Measurements from ENCODE around the gene SLIT1.
A peak's percentile ranks its signal among the peaks of the same experiment; 100 is the strongest.
"Not testable (repeated sequence)": the region's sequence is repeated elsewhere in the genome, so short reads cannot be mapped to it uniquely, and the experiment has no call there.

Gene SLIT1

DNA sequence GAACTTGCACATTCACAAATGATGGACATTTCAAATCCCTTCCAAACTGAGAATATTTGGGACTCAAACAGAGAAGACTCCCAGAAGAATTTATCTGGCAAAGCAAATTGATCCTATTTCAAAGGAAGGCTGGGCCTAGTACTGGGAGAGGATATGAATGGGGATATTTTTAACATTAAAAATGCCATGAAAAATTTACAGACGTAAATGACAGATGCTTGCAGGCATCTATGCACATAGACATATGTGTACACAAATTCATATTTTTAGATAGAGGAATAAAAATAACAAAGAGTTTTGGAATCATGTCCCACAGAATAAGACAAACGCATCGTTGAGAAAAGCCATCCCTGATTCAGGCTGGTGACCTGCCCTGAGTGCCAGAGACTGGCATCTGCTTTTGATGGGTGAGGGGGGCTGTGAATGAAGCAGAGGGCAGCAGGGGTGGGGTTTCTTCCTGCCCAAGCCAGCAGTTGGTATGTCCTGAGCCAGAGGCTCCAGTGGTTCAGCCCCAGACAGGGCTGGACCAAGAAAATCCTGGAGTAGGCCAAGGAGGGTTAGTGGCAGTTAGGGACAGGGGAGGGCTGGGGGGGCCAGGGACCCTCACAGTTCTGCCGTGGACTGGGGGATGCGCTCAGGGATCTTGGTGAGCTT is 138.5 kb downstream of the SLIT1 start:
- DNase-seq (ENCODE audit: low read depth, low spot score) = no peak

DNA sequence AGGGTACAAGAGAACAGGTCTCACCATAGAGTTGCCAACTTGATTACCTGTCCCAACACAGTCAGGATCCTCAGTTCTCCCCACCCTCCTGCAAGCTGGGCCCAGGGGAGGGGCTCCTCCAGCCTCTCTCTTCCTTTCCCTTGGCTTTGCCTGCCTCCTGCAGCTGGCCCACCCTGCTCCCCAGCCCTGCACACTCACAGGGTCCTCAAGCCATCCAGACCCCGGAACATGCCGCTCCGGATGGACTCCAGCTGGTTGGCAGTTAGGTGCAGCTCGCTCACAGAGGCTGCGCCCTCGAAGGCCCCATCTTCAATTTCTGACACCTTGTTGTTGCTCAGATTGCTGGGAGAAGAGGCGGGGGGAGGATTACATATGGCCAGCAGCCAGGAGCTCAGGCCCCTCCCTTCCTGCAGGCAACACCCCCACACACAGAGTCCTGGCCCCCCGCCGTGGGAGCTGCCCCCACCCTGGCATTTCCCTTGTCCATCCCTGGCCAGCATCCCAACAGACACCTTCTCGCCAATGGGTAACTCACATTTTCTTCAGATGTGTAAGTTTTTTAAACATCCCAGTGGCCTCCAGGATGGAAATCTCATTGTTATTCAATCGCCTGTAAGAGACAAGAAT is 139.2 kb downstream of the SLIT1 start:
- DNase-seq (ENCODE audit: low read depth, low spot score) = no peak

DNA sequence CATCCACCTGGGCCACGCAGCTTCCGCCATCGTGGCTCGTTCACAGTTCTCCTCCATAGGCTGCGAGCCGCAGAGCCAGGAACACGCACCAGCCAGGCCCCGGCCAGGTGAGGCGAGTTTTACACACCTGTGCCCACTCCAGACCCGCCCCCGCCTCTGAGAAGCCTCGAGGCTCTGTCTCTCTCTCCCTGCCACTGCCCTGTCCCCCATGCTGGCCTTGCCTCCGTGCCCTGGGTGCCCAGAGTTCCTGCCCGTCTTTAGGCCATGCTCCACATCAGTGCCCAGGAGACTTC is 142.2 kb downstream of the SLIT1 start:
- DNase-seq (ENCODE audit: low read depth, low spot score) = no peak

DNA sequence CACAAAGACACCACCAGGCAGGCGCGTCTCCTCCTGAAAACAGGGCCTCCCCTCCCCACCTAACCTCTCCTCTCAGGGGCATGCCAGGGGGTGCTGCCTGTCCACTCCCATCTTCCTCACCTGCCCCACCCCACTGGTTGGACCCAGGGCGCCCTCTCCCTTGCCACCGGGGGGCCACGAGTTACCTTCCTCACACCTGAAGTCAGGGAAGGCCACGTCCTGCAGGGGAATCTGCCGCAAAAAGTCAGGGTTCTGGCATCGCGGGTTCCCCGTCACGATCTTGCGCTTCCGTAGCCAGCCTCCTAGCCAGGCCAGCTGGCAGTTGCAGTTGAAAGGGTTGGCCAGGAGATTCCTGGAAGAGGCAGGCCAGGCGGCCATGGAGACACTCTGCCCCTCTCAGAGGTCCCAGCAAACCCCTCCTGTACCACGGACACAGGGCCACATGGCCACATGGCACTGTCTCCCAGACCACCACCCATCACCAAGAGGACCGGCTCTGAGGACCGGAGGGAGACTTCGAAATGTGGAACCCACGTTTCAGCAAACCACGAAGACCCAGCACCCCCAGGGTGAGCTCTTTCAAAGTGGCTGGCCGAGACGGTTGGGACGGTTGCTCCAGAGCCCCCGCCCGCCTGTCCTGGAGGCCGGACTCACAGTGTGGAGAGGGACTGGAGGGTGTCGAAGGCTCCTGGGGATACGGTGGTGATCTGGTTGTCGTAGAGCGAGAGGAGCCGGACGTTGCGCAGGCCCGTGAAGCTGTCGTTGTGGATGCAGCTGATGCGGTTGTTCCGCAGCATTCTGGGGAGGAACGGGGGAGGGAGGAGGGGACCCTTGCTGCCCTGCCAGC is 142.8 kb downstream of the SLIT1 start:
- DNase-seq (ENCODE audit: low read depth, low spot score) = no peak

DNA sequence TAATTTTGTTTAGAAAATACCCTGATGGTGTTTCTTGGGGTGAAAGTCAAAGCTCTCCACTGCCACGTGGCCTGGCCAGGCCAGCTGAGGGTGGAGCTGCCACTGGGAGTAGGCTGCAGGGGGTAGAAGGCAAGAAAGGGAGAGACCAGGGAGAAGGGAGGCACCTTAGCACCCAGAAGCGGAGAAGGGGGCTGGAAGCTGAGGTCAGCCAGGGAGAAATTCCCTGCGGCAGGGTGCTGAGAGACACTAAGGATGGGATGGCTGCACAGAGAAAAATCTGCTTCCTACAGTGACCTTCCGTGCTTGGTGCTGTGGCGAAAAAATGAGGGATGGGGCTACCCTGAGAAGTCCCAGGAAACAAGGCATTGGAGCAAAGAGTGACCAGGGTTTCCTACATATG is 143.7 kb downstream of the SLIT1 start:
- no peak for DNase-seq (ENCODE audit: low read depth, low spot score)

DNA sequence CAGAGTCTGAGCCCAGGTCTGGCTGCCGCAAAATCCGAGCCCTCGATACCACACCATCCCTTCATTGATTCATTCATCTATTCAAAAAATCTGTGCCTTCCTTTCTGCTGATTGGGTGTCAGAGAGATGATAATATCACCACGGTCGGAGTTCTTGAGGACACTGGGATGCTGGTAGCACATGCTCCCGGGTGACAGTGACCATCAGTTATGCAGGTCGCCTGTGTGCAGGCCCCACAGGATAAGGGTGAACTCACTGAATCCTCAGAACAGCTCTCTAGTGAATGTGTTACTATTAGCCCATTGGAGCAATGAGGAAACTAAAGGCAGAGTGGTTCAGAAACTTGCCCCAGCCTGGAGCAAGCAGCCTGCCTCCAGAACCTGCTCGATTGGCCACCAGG is 145.1 kb downstream of the SLIT1 start:
- no peak for DNase-seq (ENCODE audit: low read depth, low spot score)

DNA sequence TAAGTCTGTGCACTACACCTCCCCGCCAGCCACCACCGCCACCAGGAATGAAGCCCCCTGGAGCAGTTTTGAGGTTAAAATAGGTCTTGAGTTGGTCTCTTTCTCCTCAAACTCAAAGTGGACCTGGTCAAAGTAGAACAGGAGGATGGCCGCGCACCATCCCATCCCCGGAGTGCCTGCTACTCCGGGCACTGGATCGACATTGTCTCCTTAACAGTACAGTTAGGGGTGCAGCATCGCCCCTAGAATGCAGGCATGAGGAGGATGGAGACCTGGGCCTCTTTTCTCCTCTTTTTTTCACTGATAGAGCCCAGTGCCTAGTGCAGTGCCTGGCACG is 145.5 kb downstream of the SLIT1 start:
- DNase-seq (ENCODE audit: low read depth, low spot score) = no peak

DNA sequence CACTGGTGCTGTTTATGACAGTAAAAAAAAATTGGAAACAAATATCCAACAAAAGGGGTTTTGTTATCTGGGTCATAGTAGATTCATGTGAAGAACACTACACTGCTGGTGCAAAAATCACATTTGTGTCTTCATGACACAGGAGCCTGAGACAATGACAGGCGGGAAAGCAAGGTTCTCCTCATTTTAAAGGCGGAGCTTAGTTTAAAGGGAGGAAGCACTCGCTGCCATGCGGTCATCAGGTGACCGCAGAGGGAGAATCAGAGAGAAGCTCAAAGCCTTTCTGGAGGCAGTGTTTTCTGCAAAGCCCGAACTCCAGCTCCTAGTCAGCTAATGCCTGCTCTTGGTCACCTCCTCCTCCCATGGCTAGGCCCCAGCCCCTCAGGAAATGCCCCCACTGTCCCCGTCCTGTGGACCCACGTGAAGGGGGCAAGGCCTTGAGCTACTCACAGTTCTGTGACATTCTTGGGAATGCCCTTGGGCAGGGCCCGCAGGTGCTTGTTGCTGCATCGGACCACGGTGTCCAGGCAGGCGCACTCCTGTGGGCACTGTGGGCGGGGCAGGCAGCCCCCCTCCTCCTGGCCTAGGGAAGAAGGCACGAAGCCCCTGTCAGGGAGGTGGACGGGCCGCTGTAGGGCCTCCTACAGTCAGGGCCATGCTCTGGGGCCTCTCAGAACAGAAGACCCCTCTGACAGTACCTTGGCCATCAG is 146.1 kb downstream of the SLIT1 start:
- DNase-seq (ENCODE audit: low read depth, low spot score) = no peak

DNA sequence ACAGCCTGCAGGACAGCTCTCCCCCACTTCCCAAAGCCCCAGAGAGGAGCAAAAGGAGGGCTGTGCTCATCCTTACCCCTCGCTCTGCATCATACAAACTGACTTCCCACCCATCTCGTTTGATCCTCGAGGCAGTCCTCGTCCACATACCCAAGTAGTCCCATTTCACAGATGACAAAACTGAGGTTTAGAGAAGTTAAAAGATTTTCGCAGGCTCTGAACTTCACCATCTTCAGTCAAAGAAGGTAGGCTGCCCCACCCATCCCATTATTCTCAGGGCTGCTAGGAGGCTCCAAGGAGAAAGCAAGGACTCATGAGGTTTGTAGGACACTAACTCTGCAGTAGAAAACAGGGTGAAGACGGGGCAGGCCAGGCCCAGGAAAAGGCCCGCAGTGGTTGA is 147.1 kb downstream of the SLIT1 start:
- no peak for DNase-seq (ENCODE audit: low read depth, low spot score)

DNA sequence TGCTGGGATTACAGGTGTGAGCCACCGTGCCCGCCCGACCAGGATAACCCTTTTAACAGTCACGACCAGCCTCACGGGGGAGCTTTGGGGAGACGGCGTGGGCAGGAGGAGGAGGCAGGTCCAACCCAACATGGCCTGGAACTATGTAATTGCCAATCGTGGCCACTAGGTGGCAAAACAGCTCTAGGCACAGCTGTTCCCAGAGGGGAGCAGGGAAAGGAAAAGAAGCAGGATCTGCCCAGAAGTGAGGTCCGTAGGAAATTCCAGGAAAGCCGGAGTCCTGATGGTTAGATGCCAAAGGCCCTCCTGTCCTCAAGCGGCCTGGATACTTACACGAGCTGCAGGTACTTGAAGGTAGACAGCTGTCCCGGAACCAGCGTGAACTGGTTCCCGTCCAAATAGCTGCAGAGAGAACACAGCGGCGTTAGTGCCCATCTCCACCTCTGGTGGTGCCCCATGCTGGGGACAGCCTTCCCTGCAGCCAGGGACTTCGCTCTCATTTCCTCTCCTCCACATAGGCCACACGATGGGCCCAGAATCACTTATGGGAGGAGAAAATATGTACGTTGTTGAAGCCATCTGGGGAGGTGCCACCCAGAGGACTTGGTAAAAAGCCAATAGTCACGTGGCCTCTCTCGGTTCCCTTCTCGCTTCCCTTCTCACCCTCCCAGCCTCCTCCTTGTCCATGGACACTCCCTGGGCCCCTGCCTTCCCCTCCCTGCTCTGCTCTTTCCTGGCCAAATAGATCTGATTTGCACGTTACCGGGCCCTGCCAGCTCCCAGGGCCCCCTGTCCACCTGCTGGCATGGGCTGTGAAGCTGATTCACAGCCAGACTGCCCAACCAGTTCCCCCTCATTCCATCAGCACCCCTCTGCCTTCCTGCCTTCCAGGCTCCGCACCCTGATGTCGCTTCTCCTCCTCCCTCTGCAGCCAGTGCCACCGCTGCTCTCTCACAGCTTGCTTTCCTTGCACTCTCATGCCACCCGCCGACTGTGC is 148.1 kb downstream of the SLIT1 start:
- peak; percentile 91 for DNase-seq (ENCODE audit: low read depth, low spot score)

DNA sequence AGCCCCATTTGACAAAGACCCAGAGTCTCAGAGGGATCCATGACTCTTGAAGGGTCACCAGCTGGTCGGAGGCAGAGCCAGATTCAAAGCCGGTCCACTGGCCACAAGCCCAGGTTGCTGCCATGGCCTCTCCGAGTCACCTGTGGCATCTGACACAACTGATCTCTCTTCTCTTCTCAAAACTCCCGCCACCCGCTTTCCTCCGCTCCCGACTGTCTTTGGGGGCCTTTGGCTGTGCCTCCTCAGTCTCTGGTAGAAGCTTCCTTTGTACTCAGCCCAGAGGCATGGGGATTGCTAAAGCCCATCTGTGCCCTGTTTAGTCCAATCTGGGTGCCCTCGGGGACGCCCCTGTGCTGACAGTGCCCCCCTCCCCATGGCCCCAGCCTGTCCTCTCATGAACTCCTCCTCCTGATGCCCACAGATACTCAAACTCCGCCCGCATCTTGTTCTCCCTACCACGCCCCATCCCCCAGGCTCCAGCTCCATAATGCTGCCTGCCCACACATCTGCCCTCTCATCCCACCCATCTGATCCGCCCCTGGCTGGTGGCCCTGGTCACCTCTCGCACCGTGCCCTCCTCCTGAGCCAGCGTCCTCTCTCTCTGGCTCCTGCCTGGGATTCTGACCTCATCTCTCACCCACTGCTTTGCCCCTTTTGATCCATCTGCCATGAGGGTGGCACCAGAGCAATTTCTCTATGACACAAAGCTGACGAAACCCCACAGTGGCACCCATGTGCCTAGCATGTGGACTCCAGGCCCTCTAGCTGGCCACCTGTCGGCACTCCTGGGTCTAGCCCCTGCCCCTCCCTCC is 150.6 kb downstream of the SLIT1 start:
- no peak for DNase-seq (ENCODE audit: low read depth, low spot score)

DNA sequence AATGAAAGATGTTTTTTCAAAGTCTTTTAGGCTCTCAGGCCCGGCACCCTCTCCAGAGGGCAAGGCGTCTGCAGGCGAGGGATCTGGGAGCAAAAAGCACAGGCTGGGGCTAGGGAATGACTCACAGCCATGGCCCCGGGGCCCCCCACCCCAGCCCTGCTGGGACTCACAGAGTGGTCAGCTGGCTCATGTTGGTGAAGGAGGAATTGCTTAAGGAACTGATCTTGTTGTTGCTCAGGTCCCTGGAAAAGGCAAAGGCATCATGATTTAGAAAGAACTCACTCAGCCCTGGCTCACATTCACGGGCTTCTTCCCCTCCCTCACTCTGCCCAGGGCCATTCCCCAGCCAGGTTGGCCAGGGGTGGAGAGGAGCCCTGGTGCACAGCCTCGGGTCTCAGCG is 151.5 kb downstream of the SLIT1 start:
- peak; percentile 10 for DNase-seq (ENCODE audit: low read depth, low spot score)

DNA sequence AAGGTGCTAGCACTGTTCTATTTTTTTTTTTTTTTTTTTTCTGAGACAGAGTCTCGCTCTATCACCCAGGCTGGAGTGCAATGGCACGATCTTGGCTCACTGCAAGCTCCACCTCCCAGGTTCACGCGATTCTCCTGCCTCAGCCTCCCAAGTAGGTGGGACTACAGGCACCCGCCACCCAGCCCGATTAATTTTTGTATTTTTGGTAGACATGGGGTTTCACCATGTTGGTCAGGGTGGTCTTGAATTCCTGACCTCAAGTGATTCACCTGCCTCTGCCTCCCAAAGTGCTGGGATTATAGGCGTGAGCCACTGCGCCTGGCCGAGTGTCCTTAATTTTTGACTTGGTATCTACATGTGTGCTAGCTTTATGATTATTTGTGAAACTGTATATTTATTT is 151.9 kb downstream of the SLIT1 start:
- not testable (repeated sequence) for DNase-seq (ENCODE audit: low read depth, low spot score)

DNA sequence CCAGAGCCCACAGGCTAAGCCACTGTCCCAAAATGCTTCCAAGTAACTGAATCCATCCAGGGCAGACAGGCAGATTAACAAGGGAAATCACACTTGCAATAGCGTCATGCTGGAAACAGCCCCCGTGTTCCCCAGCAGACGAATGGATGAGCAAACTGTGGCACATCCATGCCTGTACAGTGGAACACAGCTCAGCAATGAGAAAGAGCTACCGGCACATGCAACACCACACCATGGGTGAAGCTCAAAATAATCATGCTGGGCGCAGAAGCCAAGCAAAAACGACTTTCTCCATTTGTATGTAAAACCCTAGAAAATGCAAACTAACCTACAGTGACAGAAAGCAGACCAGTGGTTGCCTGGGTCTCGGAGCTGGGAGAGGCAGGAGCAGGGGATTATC is 153.1 kb downstream of the SLIT1 start:
- DNase-seq (ENCODE audit: low read depth, low spot score) = no peak

DNA sequence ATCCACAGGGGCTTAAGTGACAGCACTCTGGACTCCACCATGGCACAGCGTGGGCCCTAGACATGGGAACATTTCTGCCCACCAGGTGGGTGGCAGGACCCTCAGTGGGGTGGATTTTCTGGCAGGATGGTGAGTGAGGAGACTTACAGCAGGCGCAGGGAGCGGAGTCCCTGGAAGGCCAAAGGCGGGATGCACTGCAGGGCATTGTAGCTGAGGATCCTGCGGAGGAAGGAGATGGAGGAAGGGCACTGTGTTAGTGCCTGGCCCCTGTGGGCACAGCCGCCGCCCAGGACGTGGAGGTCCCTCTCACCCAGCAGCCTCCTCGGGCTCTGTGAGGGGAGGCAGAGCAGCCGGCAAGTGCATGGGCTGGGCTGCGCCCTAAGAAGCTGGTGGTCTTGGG is 154.3 kb downstream of the SLIT1 start:
- no peak for DNase-seq (ENCODE audit: low read depth, low spot score)

DNA sequence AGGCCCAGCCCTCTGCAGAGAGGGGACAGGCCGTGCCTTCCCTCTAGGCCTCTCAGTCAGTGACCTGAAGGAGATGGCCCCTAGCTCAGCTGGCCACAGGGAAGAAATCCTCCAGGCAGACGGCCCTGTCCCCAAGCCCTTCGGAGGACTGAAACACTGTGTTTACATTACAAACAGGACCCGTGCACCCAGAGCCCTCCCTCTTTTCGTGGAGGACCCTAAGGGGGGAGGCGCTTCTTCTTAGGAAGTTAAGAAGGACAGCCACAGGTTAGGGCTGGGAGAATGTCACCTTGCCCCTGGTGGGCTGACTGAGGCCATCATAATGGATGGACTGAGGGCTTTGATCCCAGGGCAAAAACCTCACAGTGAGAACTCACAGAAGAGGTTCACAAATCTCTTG is 154.9 kb downstream of the SLIT1 start:
- no peak for DNase-seq (ENCODE audit: low read depth, low spot score)

DNA sequence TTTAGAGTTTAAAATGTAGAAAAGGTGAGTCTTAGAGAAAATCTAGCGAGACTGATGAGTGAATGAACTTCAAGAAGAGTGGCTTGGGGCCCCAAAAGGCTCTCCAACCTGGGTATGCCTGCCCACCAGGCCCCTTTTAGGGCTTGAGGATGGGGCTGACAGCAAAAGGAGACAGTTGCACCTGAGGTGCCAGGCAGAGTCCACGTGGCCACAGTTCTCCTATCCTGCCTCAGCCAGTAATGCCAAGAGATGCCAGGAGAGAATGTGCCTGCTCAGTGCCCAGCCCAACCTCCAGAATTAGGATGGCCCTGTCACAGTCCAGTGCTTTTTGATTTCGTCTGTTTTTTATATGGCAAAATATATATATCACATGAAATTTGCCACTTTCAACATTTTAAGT is 156.5 kb downstream of the SLIT1 start:
- DNase-seq (ENCODE audit: low read depth, low spot score) = no peak

DNA sequence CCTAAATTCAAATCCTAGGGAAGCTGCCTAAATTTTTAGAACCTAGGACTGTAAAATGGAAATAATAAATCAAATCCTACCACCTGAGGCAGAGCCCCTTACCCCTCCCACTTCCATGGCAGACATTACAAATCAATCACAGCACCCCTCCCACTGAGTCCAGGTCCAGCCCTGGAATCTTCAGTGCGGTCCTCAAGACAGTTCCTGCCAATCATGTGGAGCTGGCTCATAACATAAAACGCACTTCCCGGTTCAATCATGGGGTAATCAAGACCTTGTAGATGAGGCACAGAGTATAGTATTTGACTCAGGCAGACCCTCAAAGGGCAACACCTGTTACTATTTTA is 157.0 kb downstream of the SLIT1 start:
- DNase-seq (ENCODE audit: low read depth, low spot score) = no peak

DNA sequence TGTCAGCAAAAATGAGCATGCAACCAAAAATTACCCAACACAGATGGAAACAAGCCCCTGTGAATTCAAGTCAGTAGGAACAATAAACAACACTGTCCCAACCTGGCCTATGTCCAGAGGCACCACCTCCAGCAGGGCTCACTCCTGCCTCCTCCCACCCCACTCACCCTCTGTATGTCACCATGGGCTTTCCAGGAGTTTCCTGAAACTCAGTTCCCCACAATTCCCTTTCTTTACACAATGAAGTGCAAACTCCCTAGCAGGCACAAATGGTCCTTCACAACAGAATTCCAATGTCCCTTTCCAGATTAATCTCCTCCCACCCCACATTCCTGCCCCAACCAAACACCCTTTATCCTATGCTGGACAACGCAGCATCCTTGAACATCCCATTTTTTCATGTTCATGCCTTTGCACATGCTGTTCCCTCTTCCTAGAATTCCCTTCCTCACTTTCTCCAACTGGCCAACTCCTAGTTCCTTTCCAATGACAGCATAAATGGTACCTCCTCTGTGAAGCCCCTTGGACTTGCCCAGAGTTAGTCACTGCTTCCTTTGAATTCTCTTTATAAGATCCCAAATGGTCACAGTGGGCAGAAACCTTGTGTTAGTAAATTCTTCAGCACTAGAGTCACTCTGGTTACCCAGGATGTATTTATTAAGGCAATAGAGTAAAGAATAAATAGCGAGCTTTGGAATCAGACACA is 157.5 kb downstream of the SLIT1 start:
- DNase-seq (ENCODE audit: low read depth, low spot score) = peak; percentile 61

Data from astrocyte of the hippocampus (primary cell).